Measurements from ENCODE around the gene CMTM6.

CMTM6 gene, protein sequence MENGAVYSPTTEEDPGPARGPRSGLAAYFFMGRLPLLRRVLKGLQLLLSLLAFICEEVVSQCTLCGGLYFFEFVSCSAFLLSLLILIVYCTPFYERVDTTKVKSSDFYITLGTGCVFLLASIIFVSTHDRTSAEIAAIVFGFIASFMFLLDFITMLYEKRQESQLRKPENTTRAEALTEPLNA

DNA sequence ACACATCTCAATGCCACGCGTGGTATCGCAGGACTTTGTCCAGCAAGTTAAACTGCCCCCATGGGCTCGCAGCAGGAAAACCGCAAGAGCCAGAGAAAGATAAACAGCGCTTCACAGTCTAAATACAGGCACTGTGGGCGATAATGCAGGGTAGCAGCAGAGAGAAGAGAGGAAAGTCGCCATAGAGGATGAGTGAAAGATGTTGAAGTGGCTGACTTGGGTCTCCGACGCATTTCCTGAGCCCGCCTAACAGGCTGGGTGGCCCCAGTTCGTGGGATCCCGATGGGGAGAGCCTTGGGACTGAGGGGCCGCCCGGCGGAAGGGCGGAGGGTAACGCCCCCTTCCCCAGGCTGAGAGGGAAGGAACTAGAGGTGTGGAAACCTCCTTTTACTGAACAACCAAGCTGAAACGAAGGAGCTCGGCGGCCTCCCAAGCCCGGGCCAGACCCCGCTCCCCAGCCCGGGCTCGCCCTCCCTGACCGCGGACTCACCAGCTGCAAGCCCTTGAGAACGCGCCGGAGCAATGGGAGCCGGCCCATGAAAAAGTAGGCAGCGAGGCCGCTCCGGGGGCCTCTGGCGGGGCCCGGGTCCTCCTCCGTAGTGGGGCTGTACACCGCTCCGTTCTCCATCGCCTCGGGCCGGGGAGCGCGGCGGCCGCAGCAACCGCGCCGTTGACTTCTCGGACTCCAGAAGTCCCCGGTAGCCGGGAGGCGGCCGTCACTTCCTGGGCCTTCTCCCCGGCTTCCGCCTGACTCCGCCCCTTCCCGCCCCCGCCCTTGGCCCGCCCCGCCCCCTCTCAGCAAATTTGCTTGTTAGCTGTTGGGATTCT is at the start of gene CMTM6:
CMTM6 (minus strand) TSS at position 735 of the 828 bp plus-strand sequence; CDS start at position 628, 107 bp downstream.
- Histone ChIP-seq H2AFZ (ENCODE audit: low read length) (peak within 1 kb of the TSS; percentile 91; the same call in 1 of the 2 replicates), H3K27ac (ENCODE audit: low read depth, low read length, poor library complexity, severe bottlenecking) (peak within 1 kb of the TSS; percentile 58), H3K9me2 (ENCODE audit: low read depth, low read length) (no peaks in the 10 kb centered on the region), H3K4me3 (ENCODE audit: low read depth, low read length, poor library complexity, severe bottlenecking) (peak within 1 kb of the TSS; percentile 86), H3K9me3 (ENCODE audit: low read length) (no peaks in the 10 kb centered on the region), H3K4me2 (ENCODE audit: low read length) (peak within 1 kb of the TSS; percentile 96), H3K4me1 (ENCODE audit: insufficient read depth, low read length, severe bottlenecking) (peaks cover 53% of the 10 kb centered on the region), H3K27me3 (ENCODE audit: insufficient read depth, low read length) (no peaks in the 10 kb centered on the region), H3F3A (ENCODE audit: insufficient read depth, low read length) (no peaks in the 10 kb centered on the region), H4K20me1 (ENCODE audit: insufficient read depth, low read length) (0 out of 2 replicates have a peak, but pooled peaks cover 4% of the 10 kb centered on the region), H3K36me3 (ENCODE audit: insufficient read depth, low read length) (no peaks in the 10 kb centered on the region), H3K79me2 (ENCODE audit: insufficient read depth, low read length) (peaks cover 13% of the 10 kb centered on the region; the same call in 1 of the 2 replicates), H3K9ac (ENCODE audit: low read length) (peak within 1 kb of the TSS; percentile 82)
- TF ChIP-seq, protein P1, sequence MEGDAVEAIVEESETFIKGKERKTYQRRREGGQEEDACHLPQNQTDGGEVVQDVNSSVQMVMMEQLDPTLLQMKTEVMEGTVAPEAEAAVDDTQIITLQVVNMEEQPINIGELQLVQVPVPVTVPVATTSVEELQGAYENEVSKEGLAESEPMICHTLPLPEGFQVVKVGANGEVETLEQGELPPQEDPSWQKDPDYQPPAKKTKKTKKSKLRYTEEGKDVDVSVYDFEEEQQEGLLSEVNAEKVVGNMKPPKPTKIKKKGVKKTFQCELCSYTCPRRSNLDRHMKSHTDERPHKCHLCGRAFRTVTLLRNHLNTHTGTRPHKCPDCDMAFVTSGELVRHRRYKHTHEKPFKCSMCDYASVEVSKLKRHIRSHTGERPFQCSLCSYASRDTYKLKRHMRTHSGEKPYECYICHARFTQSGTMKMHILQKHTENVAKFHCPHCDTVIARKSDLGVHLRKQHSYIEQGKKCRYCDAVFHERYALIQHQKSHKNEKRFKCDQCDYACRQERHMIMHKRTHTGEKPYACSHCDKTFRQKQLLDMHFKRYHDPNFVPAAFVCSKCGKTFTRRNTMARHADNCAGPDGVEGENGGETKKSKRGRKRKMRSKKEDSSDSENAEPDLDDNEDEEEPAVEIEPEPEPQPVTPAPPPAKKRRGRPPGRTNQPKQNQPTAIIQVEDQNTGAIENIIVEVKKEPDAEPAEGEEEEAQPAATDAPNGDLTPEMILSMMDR (IDR thresholded peaks at IDR 0.05; ENCODE audit: low read length) = no peak
- TF ChIP-seq EZH2 (IDR thresholded peaks at IDR 0.05; ENCODE audit: borderline replicate concordance, low read length) = no peak

DNA sequence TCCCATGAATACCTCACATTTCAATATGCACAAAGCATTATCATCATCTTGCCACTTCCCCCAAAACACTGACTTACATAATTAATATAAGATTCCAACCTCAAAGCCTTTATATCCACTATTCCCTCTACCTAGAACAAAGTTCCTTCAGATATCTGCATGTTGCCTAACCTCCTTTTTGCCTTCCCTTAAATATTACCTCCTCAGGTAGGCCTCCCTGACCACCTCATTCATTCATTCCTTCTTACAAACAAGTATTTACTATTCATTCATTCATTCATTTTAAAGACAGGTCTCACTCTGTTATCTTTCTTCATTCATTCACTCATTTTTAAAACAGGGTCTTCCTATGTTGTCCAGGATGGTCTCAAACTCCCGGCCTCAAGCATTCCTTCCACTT is 49.4 kb upstream of the CMTM6 start:
- Histone ChIP-seq H3K4me2 (ENCODE audit: low read length) (no peak overlapping the region), H3K9me3 (ENCODE audit: low read length) (no peaks in the 10 kb centered on the region), H4K20me1 (ENCODE audit: insufficient read depth, low read length) (0 out of 2 replicates have a peak, but pooled peaks cover 5% of the 10 kb centered on the region), H2AFZ (ENCODE audit: low read length) (no peak overlapping the region), H3K9me2 (ENCODE audit: low read depth, low read length) (no peaks in the 10 kb centered on the region), H3K79me2 (ENCODE audit: insufficient read depth, low read length) (peaks cover 52% of the 10 kb centered on the region), H3K27me3 (ENCODE audit: insufficient read depth, low read length) (no peaks in the 10 kb centered on the region), H3K27ac (ENCODE audit: low read depth, low read length, poor library complexity, severe bottlenecking) (no peak overlapping the region), H3K4me3 (ENCODE audit: low read depth, low read length, poor library complexity, severe bottlenecking) (no peak overlapping the region), H3K9ac (ENCODE audit: low read length) (no peak overlapping the region), H3K4me1 (ENCODE audit: insufficient read depth, low read length, severe bottlenecking) (peaks cover 11% of the 10 kb centered on the region), H3F3A (ENCODE audit: insufficient read depth, low read length) (no peaks in the 10 kb centered on the region), H3K36me3 (ENCODE audit: insufficient read depth, low read length) (no peaks in the 10 kb centered on the region)
- TF ChIP-seq, protein P1 (IDR thresholded peaks at IDR 0.05; ENCODE audit: low read length) = no peak
- TF ChIP-seq EZH2 (IDR thresholded peaks at IDR 0.05; ENCODE audit: borderline replicate concordance, low read length) = no peak

GRCh38 chr3:32551496-32551895 is 48.8 kb upstream of the CMTM6 start:
- Histone ChIP-seq H3K4me3 (ENCODE audit: low read depth, low read length, poor library complexity, severe bottlenecking) (no peak overlapping the region), H3K9me3 (ENCODE audit: low read length) (no peaks in the 10 kb centered on the region), H3K27ac (ENCODE audit: low read depth, low read length, poor library complexity, severe bottlenecking) (no peak overlapping the region), H3K27me3 (ENCODE audit: insufficient read depth, low read length) (no peaks in the 10 kb centered on the region), H3K4me2 (ENCODE audit: low read length) (no peak overlapping the region), H3K9ac (ENCODE audit: low read length) (no peak overlapping the region), H3K79me2 (ENCODE audit: insufficient read depth, low read length) (peaks cover 53% of the 10 kb centered on the region), H3K4me1 (ENCODE audit: insufficient read depth, low read length, severe bottlenecking) (peaks cover 11% of the 10 kb centered on the region), H4K20me1 (ENCODE audit: insufficient read depth, low read length) (0 out of 2 replicates have a peak, but pooled peaks cover 5% of the 10 kb centered on the region), H3K9me2 (ENCODE audit: low read depth, low read length) (no peaks in the 10 kb centered on the region), H3F3A (ENCODE audit: insufficient read depth, low read length) (no peaks in the 10 kb centered on the region), H3K36me3 (ENCODE audit: insufficient read depth, low read length) (no peaks in the 10 kb centered on the region), H2AFZ (ENCODE audit: low read length) (no peak overlapping the region)
- TF ChIP-seq, protein P1 (IDR thresholded peaks at IDR 0.05; ENCODE audit: low read length) = no peak
- no peak for TF ChIP-seq EZH2 (IDR thresholded peaks at IDR 0.05; ENCODE audit: borderline replicate concordance, low read length)
